HepG2 (cell line): ENCODE data around the gene RMI2. TPM values are rescaled to one million over a fixed set of nuclear protein-coding genes. Genes with fewer than 3 reads are reported as not detected.

Source experiments
- CC2D1A ChIP-seq: sonication (generic); formaldehyde crosslinking; IDR thresholded peaks from 2 replicates; pipeline ENCODE4 v1.8.1; 2023; ENCODE audit warnings: mild to moderate bottlenecking, missing genetic modification reagents
- EHMT2 ChIP-seq: fragments of 200-600 bp; sonication (generic); IDR thresholded peaks from 2 replicates; pipeline ENCODE4 v1.7.0; 2017; ENCODE audit warnings: antibody characterized with exemption, low read depth, low read length, borderline replicate concordance
- ELF3 ChIP-seq: IDR thresholded peaks from 2 replicates; pipeline ENCODE4 v1.6.1; 2016; ENCODE audit warnings: missing genetic modification reagents, missing compliant biosample characterization
- GFI1 ChIP-seq: sonication (generic); formaldehyde crosslinking; IDR thresholded peaks from 2 replicates; pipeline ENCODE4 v1.5.0; 2020; ENCODE audit warnings: missing genetic modification reagents, mild to moderate bottlenecking, borderline replicate concordance
- HCFC1 ChIP-seq: fragments of 150-350 bp; IDR thresholded peaks from 2 replicates; pipeline ENCODE4 v1.6.1; 2014; ENCODE audit warnings: low read depth, low read length
- HES4 ChIP-seq: sonication (generic); formaldehyde crosslinking; IDR thresholded peaks from 2 replicates; pipeline ENCODE4 v1.9.0; 2021; ENCODE audit warnings: mild to moderate bottlenecking, missing genetic modification reagents, borderline replicate concordance
- HNRNPL ChIP-seq: fragments of 200-400 bp; formaldehyde crosslinking; IDR thresholded peaks from 2 replicates; pipeline ENCODE4 v1.6.1; 2017; ENCODE audit warnings: mild to moderate bottlenecking, low read depth, low read length
- MIER3 ChIP-seq: IDR thresholded peaks from 2 replicates; pipeline ENCODE4 v1.6.1; 2016; ENCODE audit warnings: missing compliant biosample characterization, borderline replicate concordance
- NCOR1 ChIP-seq: fragments of 200-600 bp; sonication (generic); IDR thresholded peaks from 2 replicates; pipeline ENCODE4 v1.7.0; 2017; ENCODE audit warnings: antibody characterized with exemption, low read length, borderline replicate concordance
- NFIC ChIP-seq: IDR thresholded peaks from 2 replicates; pipeline ENCODE4 v1.6.1; 2012; ENCODE audit warnings: mild to moderate bottlenecking, low read length, inconsistent platforms
- RBFOX2 ChIP-seq: fragments of 200-400 bp; formaldehyde crosslinking; IDR thresholded peaks from 2 replicates; pipeline ENCODE4 v1.6.1; 2017; ENCODE audit warnings: low read depth, mild to moderate bottlenecking, low read length
- SP140L ChIP-seq: sonication (generic); formaldehyde crosslinking; IDR thresholded peaks from 2 replicates; pipeline ENCODE4 v1.4.0; 2020; ENCODE audit warnings: missing genetic modification reagents, borderline replicate concordance
- SSRP1 ChIP-seq: IDR thresholded peaks from 2 replicates; pipeline ENCODE4 v1.6.1; 2016; ENCODE audit warnings: control low read depth
- ZNF20 ChIP-seq: sonication (generic); formaldehyde crosslinking; IDR thresholded peaks from 2 replicates; pipeline ENCODE4 v1.4.0; 2020; ENCODE audit warnings: mild to moderate bottlenecking, moderate library complexity, missing genetic modification reagents
- ZNF234 ChIP-seq: sonication (generic); formaldehyde crosslinking; conservative IDR thresholded peaks from 2 replicates; pipeline ENCODE4 v1.5.1; 2020; ENCODE audit warnings: mild to moderate bottlenecking, missing genetic modification reagents
- ZNF260 ChIP-seq: sonication (generic); formaldehyde crosslinking; IDR thresholded peaks from 2 replicates; pipeline ENCODE4 v1.4.0; 2020; ENCODE audit warnings: missing genetic modification reagents, low read depth, mild to moderate bottlenecking, borderline replicate concordance
- ZNF446 ChIP-seq: sonication (generic); formaldehyde crosslinking; IDR thresholded peaks from 2 replicates; pipeline ENCODE4 v1.5.0; 2020; ENCODE audit warnings: mild to moderate bottlenecking, missing genetic modification reagents
- ZNF674 ChIP-seq: sonication (generic); formaldehyde crosslinking; IDR thresholded peaks from 2 replicates; pipeline ENCODE4 v1.5.0; 2020; ENCODE audit warnings: low read depth, mild to moderate bottlenecking, missing genetic modification reagents
- ZNF749 ChIP-seq: sonication (generic); formaldehyde crosslinking; IDR thresholded peaks from 2 replicates; pipeline ENCODE4 v1.8.0; 2022; ENCODE audit warnings: mild to moderate bottlenecking, missing genetic modification reagents, moderate library complexity, borderline replicate concordance
- ZSCAN9 ChIP-seq: IDR thresholded peaks from 2 replicates; pipeline ENCODE4 v1.6.1; 2016; ENCODE audit warnings: borderline replicate concordance
- polyA plus RNA-seq, 8 experiments: library from polyadenylated mRNA; depleted of rRNA in 3 of 8; stranded (reverse) in 7 of 8; unstranded in 1 of 8; fragments of >200 nt; fragmentation: Illumina TruSeq in 4 of 8; extraction: Trizol in 4 of 8; gene quantifications; 2 replicates each; pipeline versions ENCODE4 v1.2.1 to v1.2.3, GENCODE V29; 2011 to 2016; ENCODE audit warnings: low read depth in 4 of 8, missing spikeins in 1 of 8, mixed read lengths in 1 of 8; ENCODE audit not compliant: insufficient read depth in 1 of 8
- total RNA-seq, 5 experiments: library from RNA; depleted of rRNA; stranded (reverse); fragments of >200 nt; fragmentation: Illumina TruSeq; extraction: Trizol; gene quantifications; 2 replicates each; pipeline ENCODE4 v1.2.3, GENCODE V29; 2016; ENCODE audit warnings: low read depth in 1 of 5
- TF ChIP-seq, protein P1 (sequence below): IDR thresholded peaks from 2 replicates; pipeline ENCODE4 v1.6.1; 2016; ENCODE audit warnings: mild to moderate bottlenecking
- TF ChIP-seq, protein P2 (sequence below): IDR thresholded peaks from 2 replicates; pipeline ENCODE4 v1.6.1; 2016; ENCODE audit warnings: low read depth, borderline replicate concordance
- TF ChIP-seq, protein P3 (sequence below): sonication (generic); formaldehyde crosslinking; IDR thresholded peaks from 2 replicates; pipeline ENCODE4 v1.4.0; 2020; ENCODE audit warnings: mild to moderate bottlenecking, missing genetic modification reagents
- TF ChIP-seq, protein P4 (sequence below): sonication (generic); formaldehyde crosslinking; IDR thresholded peaks from 2 replicates; pipeline ENCODE4 v1.8.0; 2022; ENCODE audit warnings: mild to moderate bottlenecking, missing genetic modification reagents, moderate library complexity
- TF ChIP-seq, protein P5 (sequence below): sonication (generic); formaldehyde crosslinking; conservative IDR thresholded peaks from 2 replicates; pipeline ENCODE4 v1.8.0; 2022; ENCODE audit warnings: mild to moderate bottlenecking, moderate library complexity, missing genetic modification reagents

The RMI2 gene
- total and polyA plus RNA-seq, 2 of the 13 experiments (the other 11 are each of a cell fraction or from before 2014, with no cell fraction given) = 24.5 to 55.7 TPM

DNA sequence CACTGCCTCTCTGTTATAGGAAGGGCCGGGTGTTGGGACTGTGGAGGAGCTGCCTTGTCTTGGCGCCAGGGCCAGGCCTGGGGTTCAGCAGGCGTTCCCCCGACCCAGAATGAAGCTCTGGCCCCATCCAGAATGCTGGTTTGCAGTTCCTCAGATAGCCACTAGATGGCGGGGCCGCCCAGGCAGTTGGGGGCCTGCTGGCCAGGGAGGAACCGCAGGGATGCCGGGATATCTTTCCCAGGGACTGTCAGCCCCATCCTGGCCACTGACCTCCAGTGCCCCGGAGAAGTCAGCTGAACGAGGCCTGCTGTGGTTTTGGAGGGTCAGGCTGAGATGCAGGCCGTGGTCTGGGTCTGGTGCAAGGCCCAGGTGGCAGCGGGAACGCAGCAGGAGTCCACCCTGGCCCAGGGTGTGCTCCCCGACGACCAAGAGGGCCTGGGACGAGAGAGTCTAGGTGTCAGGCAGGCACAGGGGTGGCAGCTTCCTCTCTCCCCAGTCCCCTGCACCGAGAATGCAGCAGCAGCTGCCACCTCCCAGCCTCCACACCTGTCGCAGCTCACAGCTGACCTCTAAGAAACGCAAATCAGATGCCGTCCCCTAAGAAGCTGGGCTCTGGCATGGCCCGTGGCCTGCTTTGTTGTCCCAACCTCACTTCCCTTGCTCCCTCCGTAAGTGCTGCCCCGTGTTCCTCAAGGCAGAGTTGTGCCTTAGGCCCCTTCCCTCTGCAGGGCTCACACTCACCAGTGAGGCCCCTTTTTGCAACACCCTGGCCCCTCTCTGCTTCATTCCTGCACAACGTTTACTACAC is 51.2 kb downstream of the RMI2 start (continued):
- TF ChIP-seq RBFOX2 (peak; percentile 53), ZNF446 (no peak), ZNF260 (no peak), GFI1 (no peak), SP140L (CRISPR knock-in tag) (peak; percentile 88; the same call in 1 of the 2 replicates), ZNF674 (CRISPR knock-in tag) (no peak; the same call in 1 of the 2 replicates), ZSCAN9 (peak; percentile 91), SSRP1 (CRISPR knock-in tag) (0 out of 2 replicates have a peak, but pooled peaks have one; percentile 21), ZNF749 (peak; percentile 84; the same call in 1 of the 2 replicates), HNRNPL (0 out of 2 replicates have a peak, but pooled peaks have one; percentile 56), ZNF20 (CRISPR knock-in tag) (no peak), HCFC1 (peak; percentile 24; the same call in 1 of the 2 replicates), NFIC (no peak), ELF3 (CRISPR knock-in tag) (peak; percentile 61; the same call in 1 of the 2 replicates), NCOR1 (no peak), MIER3 (0 out of 2 replicates have a peak, but pooled peaks have one; percentile 65), EHMT2 (no peak), ZNF234 (CRISPR knock-in tag) (no peak), HES4 (CRISPR knock-in tag) (peak; percentile 57; the same call in 1 of the 2 replicates), CC2D1A (CRISPR knock-in tag) (no peak)
- TF ChIP-seq, protein P1, sequence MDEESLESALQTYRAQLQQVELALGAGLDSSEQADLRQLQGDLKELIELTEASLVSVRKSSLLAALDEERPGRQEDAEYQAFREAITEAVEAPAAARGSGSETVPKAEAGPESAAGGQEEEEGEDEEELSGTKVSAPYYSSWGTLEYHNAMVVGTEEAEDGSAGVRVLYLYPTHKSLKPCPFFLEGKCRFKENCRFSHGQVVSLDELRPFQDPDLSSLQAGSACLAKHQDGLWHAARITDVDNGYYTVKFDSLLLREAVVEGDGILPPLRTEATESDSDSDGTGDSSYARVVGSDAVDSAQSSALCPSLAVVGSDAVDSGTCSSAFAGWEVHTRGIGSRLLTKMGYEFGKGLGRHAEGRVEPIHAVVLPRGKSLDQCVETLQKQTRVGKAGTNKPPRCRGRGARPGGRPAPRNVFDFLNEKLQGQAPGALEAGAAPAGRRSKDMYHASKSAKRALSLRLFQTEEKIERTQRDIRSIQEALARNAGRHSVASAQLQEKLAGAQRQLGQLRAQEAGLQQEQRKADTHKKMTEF = peak; percentile 75; the same call in 1 of the 2 replicates
- TF ChIP-seq, protein P2, sequence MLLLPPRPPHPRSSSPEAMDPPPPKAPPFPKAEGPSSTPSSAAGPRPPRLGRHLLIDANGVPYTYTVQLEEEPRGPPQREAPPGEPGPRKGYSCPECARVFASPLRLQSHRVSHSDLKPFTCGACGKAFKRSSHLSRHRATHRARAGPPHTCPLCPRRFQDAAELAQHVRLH = peak; percentile 96; the same call in 1 of the 2 replicates
- TF ChIP-seq, protein P3, sequence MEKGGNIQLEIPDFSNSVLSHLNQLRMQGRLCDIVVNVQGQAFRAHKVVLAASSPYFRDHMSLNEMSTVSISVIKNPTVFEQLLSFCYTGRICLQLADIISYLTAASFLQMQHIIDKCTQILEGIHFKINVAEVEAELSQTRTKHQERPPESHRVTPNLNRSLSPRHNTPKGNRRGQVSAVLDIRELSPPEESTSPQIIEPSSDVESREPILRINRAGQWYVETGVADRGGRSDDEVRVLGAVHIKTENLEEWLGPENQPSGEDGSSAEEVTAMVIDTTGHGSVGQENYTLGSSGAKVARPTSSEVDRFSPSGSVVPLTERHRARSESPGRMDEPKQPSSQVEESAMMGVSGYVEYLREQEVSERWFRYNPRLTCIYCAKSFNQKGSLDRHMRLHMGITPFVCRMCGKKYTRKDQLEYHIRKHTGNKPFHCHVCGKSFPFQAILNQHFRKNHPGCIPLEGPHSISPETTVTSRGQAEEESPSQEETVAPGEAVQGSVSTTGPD = no peak
- TF ChIP-seq, protein P4, sequence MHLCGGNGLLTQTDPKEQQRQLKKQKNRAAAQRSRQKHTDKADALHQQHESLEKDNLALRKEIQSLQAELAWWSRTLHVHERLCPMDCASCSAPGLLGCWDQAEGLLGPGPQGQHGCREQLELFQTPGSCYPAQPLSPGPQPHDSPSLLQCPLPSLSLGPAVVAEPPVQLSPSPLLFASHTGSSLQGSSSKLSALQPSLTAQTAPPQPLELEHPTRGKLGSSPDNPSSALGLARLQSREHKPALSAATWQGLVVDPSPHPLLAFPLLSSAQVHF = no peak
- TF ChIP-seq, protein P5, sequence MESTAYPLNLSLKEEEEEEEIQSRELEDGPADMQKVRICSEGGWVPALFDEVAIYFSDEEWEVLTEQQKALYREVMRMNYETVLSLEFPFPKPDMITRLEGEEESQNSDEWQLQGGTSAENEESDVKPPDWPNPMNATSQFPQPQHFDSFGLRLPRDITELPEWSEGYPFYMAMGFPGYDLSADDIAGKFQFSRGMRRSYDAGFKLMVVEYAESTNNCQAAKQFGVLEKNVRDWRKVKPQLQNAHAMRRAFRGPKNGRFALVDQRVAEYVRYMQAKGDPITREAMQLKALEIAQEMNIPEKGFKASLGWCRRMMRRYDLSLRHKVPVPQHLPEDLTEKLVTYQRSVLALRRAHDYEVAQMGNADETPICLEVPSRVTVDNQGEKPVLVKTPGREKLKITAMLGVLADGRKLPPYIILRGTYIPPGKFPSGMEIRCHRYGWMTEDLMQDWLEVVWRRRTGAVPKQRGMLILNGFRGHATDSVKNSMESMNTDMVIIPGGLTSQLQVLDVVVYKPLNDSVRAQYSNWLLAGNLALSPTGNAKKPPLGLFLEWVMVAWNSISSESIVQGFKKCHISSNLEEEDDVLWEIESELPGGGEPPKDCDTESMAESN (CRISPR knock-in tag) = peak; percentile 92
